Testis (tissue), 3 donors: ENCODE data around the gene WHRN. TPM values are rescaled to one million over a fixed set of nuclear protein-coding genes. Genes with fewer than 3 reads are reported as not detected.

Experiments
- DNase-seq: peaks from one replicate; pipeline ENCODE4 v3.0.0-alpha.2; 2019
- H3K27ac ChIP-seq, 2 donors: fragments of 200-600 bp; sonication (generic); one replicate each; pipeline ENCODE4 v1.5.1; 2019
- H3K27me3 ChIP-seq: fragments of 200-600 bp; sonication (generic); one replicate; pipeline ENCODE4 v1.5.1; 2019
- H3K36me3 ChIP-seq: fragments of 200-600 bp; sonication (generic); one replicate; pipeline ENCODE4 v1.5.1; 2017; ENCODE audit warnings: low read depth; ENCODE audit errors: missing control alignments
- H3K4me1 ChIP-seq: fragments of 200-600 bp; sonication (generic); one replicate; pipeline ENCODE4 v1.5.1; 2019
- H3K4me3 ChIP-seq, 2 donors: fragments of 200-600 bp; sonication (generic); one replicate each; pipeline ENCODE4 v1.5.1; 2017 to 2019
- H3K9me3 ChIP-seq: fragments of 200-600 bp; sonication (generic); one replicate; pipeline ENCODE4 v1.5.1; 2017
- CTCF ChIP-seq, 3 experiments: fragments of 450-650 bp in 2 of 3; fragments of 200-600 bp in 1 of 3; sonication (generic) in 1 of 3; IDR thresholded peaks; one replicate each; pipeline ENCODE4 v1.5.1; 2016 to 2019; ENCODE audit warnings: antibody characterized with exemption in 3 of 3, mild to moderate bottlenecking in 2 of 3, moderate library complexity in 1 of 3
- POLR2A ChIP-seq: fragments of 450-650 bp; IDR thresholded peaks from one replicate; pipeline ENCODE4 v1.6.1; 2017; ENCODE audit warnings: antibody characterized with exemption, mild to moderate bottlenecking, moderate library complexity
- WGBS, 2 donors: methylation state at CpG; one replicate each; pipeline ENCODE4 v1.1.5; 2018; 5-methylcytosine and 5-hydroxymethylcytosine counted together
- intact Hi-C: fragments of 100-400 bp; cut with DNase I; formaldehyde crosslinking; loops from one replicate; pipeline ENCODE4 v1.15.1; 2023; ENCODE audit warnings: low total_unique reads
- polyA plus RNA-seq: library from polyadenylated mRNA; stranded (reverse); fragments of 350-450 nt; fragmentation: Illumina TruSeq; extraction: RNeasy Lipid Tissue Mini Kit (QIAGEN cat#74804); gene quantifications from one replicate; pipeline ENCODE4 v1.2.3, GENCODE V29; 2014; ENCODE audit warnings: low read depth, low replicate concordance; ENCODE audit not compliant: insufficient read depth
- total RNA-seq, 2 donors: library from RNA; depleted of rRNA; stranded (reverse); fragments of >200 nt; gene quantifications; one replicate each; pipeline ENCODE4 v1.2.3, GENCODE V29; 2016

Gene WHRN
- total and polyA plus RNA-seq, 3 donors from 2014 or later: 70.3 to 208 (median 181) TPM

- intact Hi-C loops: no loop called here
- Histone ChIP-seq H3K27me3 (no peaks in the 10 kb centered on the region), H3K4me1 (peaks cover 22% of the 10 kb centered on the region), H3K9me3 (no peaks in the 10 kb centered on the region), H3K4me3 (no peak overlapping the region), H3K36me3 (no peaks in the 10 kb centered on the region), H3K27ac (peak overlapping the region in 1 of 2 donors; percentile 68)
- DNase-seq: no peak
- 89 to 92% methylated on average over 4 of the region's 4 CpGs for WGBS, 2 donors
- TF ChIP-seq CTCF (IDR thresholded peaks at IDR 0.05) (no peak), POLR2A (no peak)
Measured at GRCh38 chr9:114465417-114465816, 39.9 kb downstream of the WHRN start.

GRCh38 chr9:114464281-114465051, 40.8 kb downstream of the WHRN start:
- H3K9me3 ChIP-seq: no peaks in the 10 kb centered on the region
- intact Hi-C loops: no loop called here
- no peak overlapping the region for H3K4me3 ChIP-seq
- H3K27me3 ChIP-seq: no peaks in the 10 kb centered on the region
- DNase-seq: no peak
- H3K36me3 ChIP-seq: no peaks in the 10 kb centered on the region
- TF ChIP-seq POLR2A (no peak), CTCF (IDR thresholded peaks at IDR 0.05) (no peak)
- H3K4me1 ChIP-seq: peaks cover 24% of the 10 kb centered on the region
- H3K27ac ChIP-seq: no peak overlapping the region
- WGBS, 2 donors: 86 to 91% methylated on average over 5 of the region's 5 CpGs

GRCh38 chr9:114462791-114463190, 42.5 kb downstream of the WHRN start:
- 64 to 65% methylated on average over 5 of the region's 5 CpGs for WGBS, 2 donors
- no peaks in the 10 kb centered on the region for H3K36me3 ChIP-seq
- peak overlapping the region in 1 of 2 donors; percentile 10 for H3K27ac ChIP-seq
- peaks cover 25% of the 10 kb centered on the region for H3K4me1 ChIP-seq
- DNase-seq: no peak
- TF ChIP-seq POLR2A: no peak
- TF ChIP-seq CTCF (IDR thresholded peaks at IDR 0.05): no peak
- H3K4me3 ChIP-seq: no peak overlapping the region
- H3K27me3 ChIP-seq: no peaks in the 10 kb centered on the region
- no peaks in the 10 kb centered on the region for H3K9me3 ChIP-seq
- intact Hi-C loops: no loop called here

GRCh38 chr9:114461468-114461867, 43.8 kb downstream of the WHRN start:
- Histone ChIP-seq H3K27ac (no peak overlapping the region), H3K27me3 (no peaks in the 10 kb centered on the region), H3K9me3 (no peaks in the 10 kb centered on the region), H3K4me3 (no peak overlapping the region), H3K4me1 (peaks cover 18% of the 10 kb centered on the region), H3K36me3 (no peaks in the 10 kb centered on the region)
- intact Hi-C loops: no loop called here
- WGBS, 2 donors: 82% methylated on average over 4 of the region's 4 CpGs
- DNase-seq: no peak
- TF ChIP-seq POLR2A: no peak
- TF ChIP-seq CTCF (IDR thresholded peaks at IDR 0.05): no peak
